SKM-1 (cell line): ENCODE data around the gene PPCS.
A peak's percentile ranks its signal among the peaks of the same experiment; 100 is the strongest.
"Not testable (repeated sequence)": the region's sequence is repeated elsewhere in the genome, so short reads cannot be mapped to it uniquely, and the experiment has no call there.

ENCODE experiments used
- DNase-seq: peaks from one replicate; lab custom pipeline; 2025; ENCODE audit not compliant: unreplicated experiment; lab: John Stamatoyannopoulos, UW

PPCS gene

GRCh38 chr1:42450061-42450460 is 6.3 kb upstream of the PPCS start:
- no peak for DNase-seq

GRCh38 chr1:42453386-42453785 is 3.0 kb upstream of the PPCS start:
- DNase-seq, result no peak

GRCh38 chr1:42454403-42454802 is 1.9 kb upstream of the PPCS start:
- DNase-seq, result no peak

GRCh38 chr1:42456754-42457089 is 379 bp downstream of the PPCS start:
- peak; percentile 52 for DNase-seq

- no peak for DNase-seq
These were observed 4.9 kb downstream of the PPCS start for GRCh38 chr1:42461196-42461595.

DNA sequence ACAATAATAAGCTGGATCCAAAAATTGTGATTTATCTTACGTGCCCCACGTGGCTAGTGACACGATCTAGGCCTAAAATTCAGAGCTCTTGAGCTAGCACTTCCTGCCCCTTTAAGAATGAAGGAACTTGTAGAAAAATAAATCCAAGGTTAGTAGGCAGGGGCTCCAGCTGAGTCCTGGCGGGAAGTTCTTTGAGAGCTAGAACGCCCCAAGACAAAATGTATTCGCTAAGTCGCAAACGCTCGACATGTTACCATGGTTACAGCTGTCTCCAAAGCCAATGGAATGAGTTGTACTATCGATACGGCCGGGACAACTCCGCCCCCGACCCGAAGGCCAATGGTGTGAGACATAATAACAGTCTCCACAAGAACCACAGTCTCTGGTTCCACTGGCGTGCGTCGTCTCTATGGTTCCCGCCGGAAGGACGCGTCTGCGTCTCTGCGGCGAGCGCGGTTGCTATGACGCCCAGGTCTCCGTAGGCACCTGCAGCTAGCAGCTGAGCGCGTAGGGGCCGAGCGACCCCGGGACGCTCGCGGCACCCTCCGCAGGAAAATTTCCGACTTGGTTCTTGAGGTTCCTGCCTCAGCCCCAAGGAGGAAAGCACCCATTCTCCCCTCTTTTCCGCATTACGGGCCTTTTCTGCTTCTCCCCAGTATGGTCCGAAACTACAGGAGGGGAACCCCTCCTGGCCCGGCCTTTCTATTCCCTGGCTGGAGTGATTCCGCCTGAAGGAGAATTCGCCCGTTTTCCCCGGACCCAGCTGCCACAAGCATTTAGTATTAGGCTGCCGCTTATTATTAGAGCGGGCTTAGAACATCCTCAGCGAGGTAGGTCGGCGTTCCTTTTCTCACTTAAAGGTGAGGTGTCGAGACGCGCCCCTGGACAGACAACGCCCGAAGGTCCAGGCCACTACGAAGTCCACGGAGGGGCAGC is 6.8 kb downstream of the PPCS start, which contains the start of gene CCDC30:
Gene CCDC30 (plus strand): TSS at position 459 of the 936 bp plus-strand sequence. CDS start 17,266 bp downstream, outside the sequence.
- DNase-seq, result peak; percentile 95

DNA sequence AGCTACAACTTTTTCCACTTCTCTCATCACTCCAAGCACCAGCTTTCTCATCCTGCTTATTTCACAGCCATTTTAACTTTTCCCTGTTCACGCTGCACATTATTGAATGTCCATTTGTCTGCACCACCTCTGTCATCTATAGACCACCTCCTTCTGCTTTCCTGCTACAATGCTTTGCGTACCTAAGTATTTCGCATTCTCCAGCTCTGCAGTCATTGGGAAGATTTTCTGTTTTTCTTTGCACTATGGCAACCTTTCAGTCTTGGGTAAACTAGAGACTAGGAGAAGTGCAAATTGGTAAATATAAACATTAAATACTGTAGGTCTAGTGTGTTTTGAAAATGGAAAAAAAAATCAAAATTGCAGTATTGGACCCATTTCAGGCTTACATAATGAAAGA is 7.6 kb downstream of the PPCS start:
- DNase-seq, result no peak

- DNase-seq, result no peak
These were observed 9.7 kb downstream of the PPCS start for GRCh38 chr1:42466030-42466429.

DNA sequence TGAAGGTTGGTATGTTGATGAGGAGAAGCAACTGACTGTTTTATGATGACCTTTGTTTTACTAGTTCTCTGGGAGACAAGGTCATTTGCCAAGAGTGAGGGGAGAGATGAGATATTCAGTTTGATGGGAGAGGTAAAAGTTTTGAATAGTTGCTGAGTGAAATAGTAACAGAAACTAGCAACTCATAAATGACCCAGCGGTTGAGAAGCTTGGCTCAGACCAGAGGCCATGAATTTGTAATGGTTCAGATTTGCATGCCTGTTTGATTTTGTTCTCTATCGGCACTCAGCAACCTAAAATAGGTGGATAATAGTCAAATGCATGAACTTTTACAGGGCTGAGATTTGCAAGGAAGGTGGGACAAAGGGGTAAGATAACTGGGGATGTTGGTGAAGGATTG is 13.4 kb downstream of the PPCS start:
- no peak for DNase-seq

DNA sequence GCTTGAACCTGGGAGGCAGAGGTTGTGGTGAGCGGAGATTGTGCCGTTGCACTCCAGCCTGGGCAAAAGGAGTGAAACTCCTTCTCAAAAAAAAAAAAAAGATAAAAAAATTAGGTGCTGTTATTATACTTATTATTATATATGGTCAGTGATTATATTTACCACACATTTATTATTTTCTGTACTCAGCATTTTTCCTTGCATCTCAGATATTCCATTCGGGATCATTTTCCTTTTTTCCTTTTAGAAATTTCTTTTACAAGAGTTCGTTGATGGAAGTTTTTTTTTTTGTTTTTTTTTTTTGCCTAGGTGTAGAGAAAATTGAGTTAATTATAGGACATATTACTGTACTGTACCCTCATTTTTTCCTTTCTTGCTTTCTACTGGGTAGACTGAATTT is 20.3 kb downstream of the PPCS start:
- no peak for DNase-seq

GRCh38 chr1:42477354-42477753 is 21.0 kb downstream of the PPCS start:
- DNase-seq, result not testable (repeated sequence)

DNA sequence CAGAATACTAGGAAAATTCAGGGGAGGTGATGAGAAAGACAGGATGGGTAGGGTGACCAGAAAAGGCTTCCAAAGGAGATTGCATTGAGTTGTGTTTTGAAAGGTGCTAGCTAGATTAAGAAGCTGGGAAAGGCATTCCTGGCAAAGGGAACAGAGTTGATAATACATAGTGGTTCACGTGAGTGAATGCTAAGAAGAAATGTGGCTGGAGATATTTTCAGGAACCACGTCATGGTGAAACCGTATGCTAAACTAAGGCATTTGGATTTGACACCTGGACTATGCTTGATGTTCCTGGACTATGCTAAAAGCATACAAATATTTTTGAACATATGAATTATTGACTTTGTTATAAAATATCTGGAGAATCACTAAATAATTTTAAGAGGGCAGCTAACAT is 21.4 kb downstream of the PPCS start:
- DNase-seq, result no peak

GRCh38 chr1:42479621-42480020 is 23.3 kb downstream of the PPCS start:
- DNase-seq, result no peak

GRCh38 chr1:42480921-42481320 is 24.6 kb downstream of the PPCS start:
- no peak for DNase-seq

DNA sequence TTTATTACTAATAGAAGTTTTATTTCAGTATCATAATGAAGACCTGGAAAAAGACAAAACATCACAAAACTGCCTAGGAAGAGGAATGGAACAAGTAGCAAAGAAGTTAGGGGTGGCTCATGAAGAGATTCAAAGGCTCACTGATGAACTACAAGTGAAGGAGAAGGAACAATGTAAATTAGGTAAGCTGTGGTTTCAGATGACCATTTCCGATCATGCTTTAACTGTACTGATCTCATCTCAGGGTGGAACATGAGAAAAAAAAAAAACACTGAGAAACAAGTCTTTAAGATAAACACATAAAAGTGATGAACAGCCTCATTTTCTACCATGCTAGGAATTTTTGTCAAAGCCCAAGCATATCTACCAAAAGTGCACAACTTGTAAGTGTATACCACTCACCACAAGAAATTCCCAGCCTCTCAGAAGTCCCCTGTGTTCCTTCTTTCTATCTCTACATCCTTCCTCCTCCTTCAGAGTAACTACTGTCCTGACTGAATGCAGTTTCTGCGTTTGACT is 26.4 kb downstream of the PPCS start:
- no peak for DNase-seq

DNA sequence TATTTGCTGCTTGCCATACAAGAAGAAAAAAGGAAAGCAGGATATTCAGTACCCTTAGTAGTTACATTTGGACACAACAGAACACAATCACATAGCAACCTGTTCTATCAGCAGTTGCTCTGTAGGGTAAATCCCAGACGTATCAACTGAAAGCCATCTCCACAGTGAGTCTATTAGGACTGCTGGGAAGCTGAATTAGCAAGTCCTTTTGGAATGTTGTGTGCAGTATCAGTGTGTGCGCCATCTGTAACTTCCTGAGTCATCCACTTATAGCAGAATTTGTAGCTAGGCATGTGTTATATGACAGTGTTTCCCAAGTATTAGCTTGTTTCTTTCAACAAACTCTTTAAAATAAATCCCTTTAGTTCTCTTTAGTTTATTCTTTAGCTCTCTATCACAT is 28.0 kb downstream of the PPCS start:
- no peak for DNase-seq

DNA sequence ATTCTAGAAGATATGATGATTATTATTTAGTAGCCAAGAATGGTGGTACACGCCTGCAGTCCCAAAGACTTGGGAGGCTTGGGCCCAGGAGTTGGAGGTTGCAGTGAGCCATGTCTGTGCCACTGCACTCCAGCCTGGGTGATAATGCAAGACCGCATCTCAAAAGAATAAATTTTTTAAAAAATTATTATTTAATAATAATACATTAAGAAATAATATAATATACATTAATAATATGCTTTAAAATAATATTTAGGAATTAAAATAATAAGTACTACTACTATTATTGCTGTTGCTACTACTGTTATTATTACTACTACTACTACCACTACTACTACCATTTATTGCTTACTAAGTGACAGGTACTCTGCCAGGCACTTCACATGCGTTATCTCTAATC is 33.9 kb downstream of the PPCS start:
- DNase-seq, result no peak

DNA sequence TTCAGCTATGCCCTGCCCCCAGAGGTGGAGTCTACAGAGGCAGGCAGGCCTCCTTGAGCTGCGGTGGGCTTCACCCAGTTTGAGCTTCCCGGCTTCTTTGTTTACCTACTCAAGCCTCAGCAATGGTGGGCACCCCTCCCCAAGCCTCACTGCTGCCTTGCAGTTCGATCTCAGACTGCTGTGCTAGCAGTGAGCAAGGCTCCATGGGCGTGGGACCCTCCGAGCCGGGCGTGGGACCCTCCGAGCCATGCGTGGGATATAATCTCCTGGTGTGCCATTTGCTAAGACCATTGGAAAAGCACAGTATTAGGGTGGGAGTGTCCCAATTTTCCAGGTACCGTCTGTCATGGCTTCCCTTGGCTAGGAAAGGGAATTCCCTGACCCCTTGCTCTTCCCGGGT is 45.7 kb downstream of the PPCS start:
- not testable (repeated sequence) for DNase-seq

GRCh38 chr1:42504535-42505128 is 48.3 kb downstream of the PPCS start:
- DNase-seq, result no peak

DNA sequence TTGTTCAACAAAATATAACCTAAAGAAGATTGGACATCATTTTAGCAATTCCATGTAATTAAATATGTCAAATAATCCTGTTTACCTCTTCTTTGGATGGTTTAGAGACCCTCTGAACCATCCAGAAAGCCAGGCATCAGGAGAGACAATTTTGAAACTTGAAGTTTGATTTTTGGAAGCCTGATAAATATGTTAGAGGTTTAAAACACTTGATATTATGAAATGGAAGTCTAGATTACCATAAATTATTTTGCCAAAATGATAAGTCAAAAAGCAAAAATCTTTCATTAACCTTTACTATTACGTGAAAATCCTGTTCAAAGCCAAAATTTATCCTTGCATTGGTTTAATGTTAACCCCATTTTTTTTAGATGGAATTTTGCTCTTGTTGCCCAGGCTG is 50.2 kb downstream of the PPCS start:
- no peak for DNase-seq
